HCT116 (cell line): Measurements from ENCODE around the gene MTA3. TPM values are rescaled to one million over a fixed set of nuclear protein-coding genes. Genes with fewer than 3 reads are reported as not detected.

Experiments used
- ATAC-seq: fragments of 200-7000 bp; cut with Tn5 transposase; 2 replicates; pipeline ENCODE4 v1.9.1; 2020; ENCODE audit warnings: mild to moderate bottlenecking, moderate library complexity
- BruUV-seq: library from RNA; stranded (reverse); fragments of 400-500 nt; replicated peaks from 2 replicates; lab custom pipeline; 2021; lab: Mats Ljungman, UMichigan
- CTCF ChIA-PET: fragments of 300-600 bp; sonication (Branson Sonifier 250); formaldehyde crosslinking; loops from one replicate; lab custom pipeline; 2021; ENCODE audit warnings: antibody characterized with exemption; lab: Charles Lee
- POLR2A ChIA-PET: fragments of 300-600, 350-600 bp; sonication (Branson Sonifier 250); formaldehyde crosslinking; loops from one replicate; lab custom pipeline; 2021; ENCODE audit warnings: antibody characterized with exemption; lab: Charles Lee
- RAD21 ChIA-PET, 2 experiments: fragments of 300-600 bp; sonication (Branson Sonifier 250); formaldehyde crosslinking; loops; one replicate each; lab custom pipeline; 2023; ENCODE audit warnings: low total read pairs in 2 of 2; ENCODE audit not compliant: uncharacterized antibody in 2 of 2, unreplicated experiment in 2 of 2, low non-redundant PET in 1 of 2; lab: Charles Lee
- DNase-seq: peaks from one replicate; pipeline ENCODE4 v3.0.0-alpha.2; 2010; ENCODE audit warnings: low read depth, low spot score
- H2AFZ ChIP-seq: fragments of 200-600 bp; shearing (Covaris generic), sonication (generic); 2 replicates; pipeline ENCODE4 v1.6.1; 2017; ENCODE audit warnings: low read depth, mixed run types, mixed read lengths, antibody characterized with exemption, low read length; ENCODE audit not compliant: poor library complexity, severe bottlenecking
- H3K27ac ChIP-seq: 2 replicates; pipeline ENCODE4 v1.5.1; 2012; ENCODE audit warnings: low read depth, low read length
- H3K27me3 ChIP-seq: fragments of 200-600 bp; sonication (generic); 2 replicates; pipeline ENCODE4 v1.6.1; 2016; ENCODE audit warnings: mixed run types, low read length, mixed read lengths; ENCODE audit not compliant: insufficient read depth
- H3K36me3 ChIP-seq, 2 experiments: fragments of 200-500 bp in 1 of 2; fragments of 200-600 bp in 1 of 2; sonication (Bioruptor generic) in 1 of 2; sonication (generic) in 1 of 2; 2 replicates each; pipeline versions ENCODE4 v1.5.1 to v1.6.1; 2014 to 2016; ENCODE audit warnings: low read length in 2 of 2, inconsistent platforms in 1 of 2, mixed read lengths in 1 of 2, mixed run types in 1 of 2; ENCODE audit not compliant: insufficient read depth in 2 of 2, control insufficient read depth in 1 of 2
- H3K4me1 ChIP-seq, 2 experiments: fragments of 200-600 bp in 1 of 2; sonication (generic) in 1 of 2; 2 replicates each; pipeline versions ENCODE4 v1.5.1 to v1.6.1; 2012 to 2017; ENCODE audit warnings: low read length in 2 of 2, inconsistent platforms in 1 of 2, mild to moderate bottlenecking in 1 of 2, mixed read lengths in 1 of 2, mixed run types in 1 of 2, moderate library complexity in 1 of 2; ENCODE audit not compliant: insufficient read depth in 2 of 2, control insufficient read depth in 1 of 2
- H3K4me2 ChIP-seq: fragments of 200-600 bp; sonication (generic); 2 replicates; pipeline ENCODE4 v1.6.1; 2017; ENCODE audit warnings: mixed run types, low read length, mixed read lengths
- H3K4me3 ChIP-seq, 2 experiments: fragments of 200-600 bp in 1 of 2; sonication (generic) in 1 of 2; replicated peaks in 1 of 2; 2 replicates each; pipeline ENCODE4 v1.5.1; 2011 to 2016; ENCODE audit warnings: low read length in 2 of 2, control low read depth in 1 of 2, low read depth in 1 of 2, mild to moderate bottlenecking in 1 of 2, mixed read lengths in 1 of 2, mixed run types in 1 of 2
- H3K79me2 ChIP-seq: fragments of 200-600 bp; sonication (generic); 2 replicates; pipeline ENCODE4 v1.6.1; 2017; ENCODE audit warnings: mild to moderate bottlenecking, mixed run types, low read length, moderate library complexity, mixed read lengths; ENCODE audit not compliant: insufficient read depth
- H3K9ac ChIP-seq: fragments of 200-600 bp; sonication (generic); 2 replicates; pipeline ENCODE4 v1.6.1; 2016; ENCODE audit warnings: low read length, mixed read lengths
- H3K9me2 ChIP-seq: fragments of 200-600 bp; sonication (generic), shearing (Covaris generic); 2 replicates; pipeline ENCODE4 v1.6.1; 2017; ENCODE audit warnings: mixed run types, mild to moderate bottlenecking, moderate library complexity; ENCODE audit not compliant: insufficient read depth
- H3K9me3 ChIP-seq, 2 experiments: fragments of 200-500 bp in 1 of 2; fragments of 200-600 bp in 1 of 2; sonication (Bioruptor generic) in 1 of 2; sonication (generic) in 1 of 2; 2 replicates each; pipeline ENCODE4 v1.6.1; 2014 to 2017; ENCODE audit warnings: low read length in 2 of 2, mixed read lengths in 2 of 2, inconsistent platforms in 1 of 2, low read depth in 1 of 2, mild to moderate bottlenecking in 1 of 2, mixed run types in 1 of 2, moderate library complexity in 1 of 2; ENCODE audit not compliant: control insufficient read depth in 1 of 2, insufficient read depth in 1 of 2
- H4K20me1 ChIP-seq: fragments of 200-600 bp; sonication (generic), shearing (Covaris generic); 2 replicates; pipeline ENCODE4 v1.6.1; 2017; ENCODE audit warnings: mixed run types, mild to moderate bottlenecking, moderate library complexity; ENCODE audit not compliant: insufficient read depth
- EGR1 ChIP-seq: IDR thresholded peaks from 2 replicates; pipeline ENCODE4 v1.6.1; 2012; ENCODE audit warnings: low read depth
- EZH2phosphoT487 ChIP-seq: fragments of 200-600 bp; IDR thresholded peaks from 2 replicates; pipeline ENCODE4 v1.6.1; 2018; ENCODE audit warnings: antibody characterized with exemption, borderline replicate concordance
- FOSL1 ChIP-seq: IDR thresholded peaks from 2 replicates; pipeline ENCODE4 v1.6.1; 2012; ENCODE audit warnings: low read depth
- JUND ChIP-seq: IDR thresholded peaks from 2 replicates; pipeline ENCODE4 v1.6.1; 2012
- MAX ChIP-seq: IDR thresholded peaks from 2 replicates; pipeline ENCODE4 v1.6.1; 2012
- POLR2A ChIP-seq: IDR thresholded peaks from 2 replicates; pipeline ENCODE4 v1.7.0; 2011; ENCODE audit warnings: borderline replicate concordance; ENCODE audit not compliant: insufficient read depth, insufficient read length; ENCODE audit errors: extremely low read depth
- RAD21 ChIP-seq: IDR thresholded peaks from 2 replicates; pipeline ENCODE4 v1.6.1; 2012; ENCODE audit warnings: low read depth, mild to moderate bottlenecking
- REST ChIP-seq: IDR thresholded peaks from 2 replicates; pipeline ENCODE4 v1.6.1; 2012; ENCODE audit warnings: low read depth
- SIN3A ChIP-seq: IDR thresholded peaks from 2 replicates; pipeline ENCODE4 v1.6.1; 2012; ENCODE audit warnings: low read depth
- SRF ChIP-seq: IDR thresholded peaks from 2 replicates; pipeline ENCODE4 v1.6.1; 2012; ENCODE audit warnings: low read depth
- TCF7L2 ChIP-seq: IDR thresholded peaks from 2 replicates; pipeline ENCODE4 v1.7.0; 2011; ENCODE audit warnings: borderline replicate concordance, inconsistent platforms; ENCODE audit not compliant: insufficient read depth, insufficient read length; ENCODE audit errors: extremely low read depth
- ZNF274 ChIP-seq: fragments of 200-500 bp; sonication (Bioruptor generic); IDR thresholded peaks from 2 replicates; pipeline ENCODE4 v1.6.1; 2014; ENCODE audit warnings: mild to moderate bottlenecking, low read depth, low read length, inconsistent platforms
- intact Hi-C: fragments of 100-400 bp; cut with micrococcal nuclease; formaldehyde crosslinking; loops from 2 replicates; pipeline ENCODE4 v1.10.0; 2022
- total RNA-seq: library from RNA; stranded (reverse); gene quantifications from one replicate; pipeline ENCODE4 v1.2.1, GENCODE V29; 2021; ENCODE audit not compliant: unreplicated experiment
- TF ChIP-seq, protein P1 (sequence below), 3 experiments: fragments of 200-600 bp in 1 of 3; sonication (generic) in 1 of 3; IDR thresholded peaks in 2 of 3; conservative IDR thresholded peaks in 1 of 3; 2 replicates each; pipeline ENCODE4 v1.5.1; 2012 to 2017; ENCODE audit warnings: low read depth in 2 of 3, low read length in 2 of 3, antibody characterized with exemption in 1 of 3, borderline replicate concordance in 1 of 3, control low read depth in 1 of 3, mild to moderate bottlenecking in 1 of 3, mixed read lengths in 1 of 3, mixed run types in 1 of 3, moderate library complexity in 1 of 3; ENCODE audit not compliant: insufficient read depth in 1 of 3

The MTA3 gene
- total RNA-seq, 1 experiment from 2014 or later, result 46.3 TPM

GRCh38 chr2:42675815-42676214 lies 107.4 kb downstream of the MTA3 start (continued):
- TF ChIP-seq, protein P1, sequence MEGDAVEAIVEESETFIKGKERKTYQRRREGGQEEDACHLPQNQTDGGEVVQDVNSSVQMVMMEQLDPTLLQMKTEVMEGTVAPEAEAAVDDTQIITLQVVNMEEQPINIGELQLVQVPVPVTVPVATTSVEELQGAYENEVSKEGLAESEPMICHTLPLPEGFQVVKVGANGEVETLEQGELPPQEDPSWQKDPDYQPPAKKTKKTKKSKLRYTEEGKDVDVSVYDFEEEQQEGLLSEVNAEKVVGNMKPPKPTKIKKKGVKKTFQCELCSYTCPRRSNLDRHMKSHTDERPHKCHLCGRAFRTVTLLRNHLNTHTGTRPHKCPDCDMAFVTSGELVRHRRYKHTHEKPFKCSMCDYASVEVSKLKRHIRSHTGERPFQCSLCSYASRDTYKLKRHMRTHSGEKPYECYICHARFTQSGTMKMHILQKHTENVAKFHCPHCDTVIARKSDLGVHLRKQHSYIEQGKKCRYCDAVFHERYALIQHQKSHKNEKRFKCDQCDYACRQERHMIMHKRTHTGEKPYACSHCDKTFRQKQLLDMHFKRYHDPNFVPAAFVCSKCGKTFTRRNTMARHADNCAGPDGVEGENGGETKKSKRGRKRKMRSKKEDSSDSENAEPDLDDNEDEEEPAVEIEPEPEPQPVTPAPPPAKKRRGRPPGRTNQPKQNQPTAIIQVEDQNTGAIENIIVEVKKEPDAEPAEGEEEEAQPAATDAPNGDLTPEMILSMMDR (IDR thresholded peaks at IDR 0.05 in 2 of 3, conservative IDR thresholded peaks at IDR 0.05 in 1 of 3; ENCODE audit: borderline replicate concordance in 1 of 3, insufficient read depth in 1 of 3, low read depth in 2 of 3, low read length in 2 of 3), result no peak

GRCh38 chr2:42685303-42685702 lies 116.9 kb downstream of the MTA3 start:
- no peak for TF ChIP-seq TCF7L2
- no peak for DNase-seq
- no peaks in the 10 kb centered on the region for H3K36me3 ChIP-seq
- POLR2A ChIA-PET, result no interaction called here
- no peak overlapping the region for H2AFZ ChIP-seq
- BruUV-seq, result no TSS peak
- no peak overlapping the region for H3K9ac ChIP-seq
- CTCF ChIA-PET, result no interaction called here
- no peaks in the 10 kb centered on the region for H3K79me2 ChIP-seq
- no peak for ATAC-seq
- H3K27ac ChIP-seq, result no peak overlapping the region
- RAD21 ChIA-PET, result no interaction called here
- no peak overlapping the region for H3K4me2 ChIP-seq
- H3K4me1 ChIP-seq, result no peaks in the 10 kb centered on the region
- no peaks in the 10 kb centered on the region for H3K9me2 ChIP-seq
- intact Hi-C loops, result no loop called here
- no peaks in the 10 kb centered on the region for H3K9me3 ChIP-seq
- H3K4me3 ChIP-seq, result no peak overlapping the region
- no peaks in the 10 kb centered on the region for H3K27me3 ChIP-seq
- 0 out of 2 replicates have a peak, but pooled peaks cover 6% of the 10 kb centered on the region for H4K20me1 ChIP-seq

GRCh38 chr2:42693013-42693615 lies 124.7 kb downstream of the MTA3 start:
- CTCF ChIA-PET, result no interaction called here
- POLR2A ChIA-PET, result no interaction called here
- H3K27me3 ChIP-seq, result no peaks in the 10 kb centered on the region
- BruUV-seq, result no TSS peak
- H3K36me3 ChIP-seq, result no peaks in the 10 kb centered on the region
- no peak for ATAC-seq
- no peak overlapping the region for H2AFZ ChIP-seq
- no peak overlapping the region for H3K9ac ChIP-seq
- 0 out of 2 replicates have a peak, but pooled peaks cover 6% of the 10 kb centered on the region for H4K20me1 ChIP-seq
- no peaks in the 10 kb centered on the region for H3K9me3 ChIP-seq
- RAD21 ChIA-PET, result no interaction called here
- no peak overlapping the region for H3K4me2 ChIP-seq
- H3K9me2 ChIP-seq, result no peaks in the 10 kb centered on the region
- H3K4me3 ChIP-seq, result no peak overlapping the region
- H3K4me1 ChIP-seq, result peaks cover 0 to 2% of the 10 kb centered on the region in 2 experiments; a peak in 1 of 4 replicates
- H3K27ac ChIP-seq, result no peak overlapping the region
- H3K79me2 ChIP-seq, result no peaks in the 10 kb centered on the region
- DNase-seq, result no peak
- intact Hi-C loops, result no loop called here
- TF ChIP-seq JUND, result no peak
- no peak for TF ChIP-seq SRF
- no peak for TF ChIP-seq ZNF274
- no peak for TF ChIP-seq SIN3A
- TF ChIP-seq EGR1, result no peak
- no peak for TF ChIP-seq REST
- TF ChIP-seq EZH2phosphoT487, result no peak
- no peak for TF ChIP-seq FOSL1
- TF ChIP-seq POLR2A, result no peak
- TF ChIP-seq MAX, result no peak
- no peak for TF ChIP-seq RAD21
- TF ChIP-seq TCF7L2, result no peak
